ENCODE data around the gene SPOUT1.

DNA sequence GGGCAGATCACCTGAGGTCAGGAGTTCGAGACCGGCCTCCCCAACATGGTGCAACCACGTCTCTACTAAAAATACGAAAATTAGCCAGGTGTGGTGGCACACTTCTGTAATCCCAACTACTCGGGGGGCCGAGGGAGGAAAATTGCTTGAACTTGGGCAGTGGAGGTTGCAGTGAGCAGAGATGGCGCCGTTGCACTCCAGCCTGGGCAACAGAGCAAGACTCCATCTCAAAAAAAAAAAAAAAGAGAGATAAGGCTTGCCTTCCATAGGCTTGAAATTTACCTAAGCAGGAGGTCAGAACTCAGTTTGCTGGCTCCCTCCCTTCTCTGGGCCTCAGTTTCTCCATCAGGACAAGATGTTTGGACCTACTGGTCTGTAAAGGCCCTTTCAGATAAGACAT, 1.3 kb downstream of the SPOUT1 start:
- TF ChIP-seq CTCF (IDR thresholded peaks at IDR 0.05) (no peak), POLR2A (IDR thresholded peaks at IDR 0.05) (no peak)

All from tibial nerve (tissue), 3 donors.